ENCODE results near the gene GRAMD1B.
"Not testable (repeated sequence)": the region's sequence is repeated elsewhere in the genome, so short reads cannot be mapped to it uniquely, and the experiment has no call there.

The GRAMD1B gene

DNA sequence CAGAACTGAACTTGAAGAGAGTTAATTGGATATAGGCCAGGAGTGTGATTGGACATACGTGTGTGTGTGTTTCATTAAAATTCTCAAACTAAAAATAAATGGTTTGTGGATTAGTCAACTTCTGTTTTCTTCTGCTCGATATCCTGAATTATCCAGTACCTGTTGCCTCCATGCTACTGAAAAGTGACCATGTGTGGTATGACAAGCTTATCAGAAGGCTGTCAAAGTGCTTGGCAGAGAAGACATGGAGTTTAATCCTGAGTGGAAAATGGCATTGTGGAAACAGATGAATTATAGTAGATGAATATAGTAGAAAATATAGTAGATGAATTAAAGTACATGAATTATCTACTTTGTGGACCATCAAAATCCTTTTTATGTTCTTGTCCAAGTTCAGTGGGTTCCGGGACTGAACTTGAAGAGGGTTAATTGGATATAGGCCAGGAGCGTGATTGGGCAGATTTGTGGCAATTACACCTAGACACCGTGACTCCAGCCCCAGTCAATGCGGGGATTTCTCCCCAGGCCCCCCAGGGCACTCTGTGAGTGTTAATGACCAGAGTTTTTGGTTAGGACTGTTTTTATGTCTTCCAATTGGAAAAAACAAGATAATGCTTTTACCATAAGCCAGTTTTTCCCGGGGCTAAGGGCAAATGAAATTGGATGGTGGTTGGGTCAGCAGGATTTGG, 30.1 kb downstream of the GRAMD1B start:
- no peak overlapping the region for H3K4me3 ChIP-seq (ENCODE audit: low read depth, low read length)
- TF ChIP-seq POLR2A (IDR thresholded peaks at IDR 0.05; ENCODE audit: extremely low read depth, insufficient read length) (no peak), MYC (IDR thresholded peaks at IDR 0.05; ENCODE audit: low read depth, low read length) (no peak)
- TF ChIP-seq, protein P1, sequence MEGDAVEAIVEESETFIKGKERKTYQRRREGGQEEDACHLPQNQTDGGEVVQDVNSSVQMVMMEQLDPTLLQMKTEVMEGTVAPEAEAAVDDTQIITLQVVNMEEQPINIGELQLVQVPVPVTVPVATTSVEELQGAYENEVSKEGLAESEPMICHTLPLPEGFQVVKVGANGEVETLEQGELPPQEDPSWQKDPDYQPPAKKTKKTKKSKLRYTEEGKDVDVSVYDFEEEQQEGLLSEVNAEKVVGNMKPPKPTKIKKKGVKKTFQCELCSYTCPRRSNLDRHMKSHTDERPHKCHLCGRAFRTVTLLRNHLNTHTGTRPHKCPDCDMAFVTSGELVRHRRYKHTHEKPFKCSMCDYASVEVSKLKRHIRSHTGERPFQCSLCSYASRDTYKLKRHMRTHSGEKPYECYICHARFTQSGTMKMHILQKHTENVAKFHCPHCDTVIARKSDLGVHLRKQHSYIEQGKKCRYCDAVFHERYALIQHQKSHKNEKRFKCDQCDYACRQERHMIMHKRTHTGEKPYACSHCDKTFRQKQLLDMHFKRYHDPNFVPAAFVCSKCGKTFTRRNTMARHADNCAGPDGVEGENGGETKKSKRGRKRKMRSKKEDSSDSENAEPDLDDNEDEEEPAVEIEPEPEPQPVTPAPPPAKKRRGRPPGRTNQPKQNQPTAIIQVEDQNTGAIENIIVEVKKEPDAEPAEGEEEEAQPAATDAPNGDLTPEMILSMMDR (IDR thresholded peaks at IDR 0.05; ENCODE audit: low read depth, low read length): no peak
- TF ChIP-seq, protein P2, sequence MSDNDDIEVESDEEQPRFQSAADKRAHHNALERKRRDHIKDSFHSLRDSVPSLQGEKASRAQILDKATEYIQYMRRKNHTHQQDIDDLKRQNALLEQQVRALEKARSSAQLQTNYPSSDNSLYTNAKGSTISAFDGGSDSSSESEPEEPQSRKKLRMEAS (IDR thresholded peaks at IDR 0.05; ENCODE audit: low read depth, low read length): no peak
- no peak for DNase-seq (ENCODE audit: low read depth)

GRCh38 chr11:123461164-123461563, 31.1 kb downstream of the GRAMD1B start:
- no peak for DNase-seq (ENCODE audit: low read depth)
- TF ChIP-seq POLR2A (IDR thresholded peaks at IDR 0.05; ENCODE audit: extremely low read depth, insufficient read length) (no peak), MYC (IDR thresholded peaks at IDR 0.05; ENCODE audit: low read depth, low read length) (no peak)
- TF ChIP-seq, protein P1 (IDR thresholded peaks at IDR 0.05; ENCODE audit: low read depth, low read length): no peak
- TF ChIP-seq, protein P2 (IDR thresholded peaks at IDR 0.05; ENCODE audit: low read depth, low read length): no peak
- H3K4me3 ChIP-seq (ENCODE audit: low read depth, low read length): no peak overlapping the region

DNA sequence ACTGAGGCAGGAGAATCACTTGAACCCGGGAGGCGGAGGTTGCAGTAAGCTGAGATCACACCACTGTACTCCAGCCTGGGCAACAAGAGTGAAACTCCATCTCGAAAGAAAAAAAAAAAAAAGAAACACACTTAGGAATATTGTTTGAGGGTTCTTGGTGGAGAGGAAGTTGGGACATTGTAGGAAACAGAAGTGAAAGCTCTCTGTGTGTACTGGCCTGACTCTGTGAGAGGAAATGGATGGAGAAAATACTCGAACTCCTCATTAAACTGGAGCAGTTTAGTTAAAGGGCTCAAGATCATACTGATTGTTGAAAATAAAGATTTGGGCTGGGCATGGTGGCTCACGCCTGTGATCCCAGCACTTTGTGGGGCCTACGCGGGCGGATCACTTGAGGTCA, 35.6 kb downstream of the GRAMD1B start:
- peak; percentile 47 for DNase-seq (ENCODE audit: low read depth)

GRCh38 chr11:123466172-123466571, 36.1 kb downstream of the GRAMD1B start:
- H3K4me3 ChIP-seq (ENCODE audit: low read depth, low read length); DNase-seq (ENCODE audit: low read depth): not testable (repeated sequence)

More for the DNA sequence above, 35.6 kb downstream of the GRAMD1B start:
- H3K4me3 ChIP-seq (ENCODE audit: low read depth, low read length): not testable (repeated sequence)

DNA sequence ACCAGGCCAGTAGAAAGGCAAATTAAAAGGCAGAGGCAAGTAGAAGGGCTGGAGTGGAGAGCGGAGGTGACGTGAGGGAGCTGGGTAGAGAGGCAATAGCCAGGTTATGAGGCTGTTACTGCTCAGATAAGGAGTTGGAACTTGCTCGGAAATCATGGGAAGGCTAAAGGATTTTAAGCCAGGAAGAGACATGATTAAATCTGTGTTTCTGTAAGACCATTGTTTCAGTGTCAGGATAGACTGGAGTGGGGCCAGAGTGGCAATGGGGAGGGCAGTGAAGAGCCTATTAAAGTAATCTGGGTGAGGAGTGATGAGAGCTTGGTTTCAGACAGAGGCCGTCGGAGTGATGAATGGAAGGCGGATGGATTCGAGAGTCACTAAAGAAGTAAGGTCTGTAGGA, 39.0 kb downstream of the GRAMD1B start:
- TF ChIP-seq MYC (IDR thresholded peaks at IDR 0.05; ENCODE audit: low read depth, low read length): no peak
- TF ChIP-seq, protein P2 (IDR thresholded peaks at IDR 0.05; ENCODE audit: low read depth, low read length): no peak
- TF ChIP-seq POLR2A (IDR thresholded peaks at IDR 0.05; ENCODE audit: extremely low read depth, insufficient read length): no peak
- TF ChIP-seq, protein P1 (IDR thresholded peaks at IDR 0.05; ENCODE audit: low read depth, low read length): no peak
- no peak overlapping the region for H3K4me3 ChIP-seq (ENCODE audit: low read depth, low read length)
- no peak for DNase-seq (ENCODE audit: low read depth)

DNA sequence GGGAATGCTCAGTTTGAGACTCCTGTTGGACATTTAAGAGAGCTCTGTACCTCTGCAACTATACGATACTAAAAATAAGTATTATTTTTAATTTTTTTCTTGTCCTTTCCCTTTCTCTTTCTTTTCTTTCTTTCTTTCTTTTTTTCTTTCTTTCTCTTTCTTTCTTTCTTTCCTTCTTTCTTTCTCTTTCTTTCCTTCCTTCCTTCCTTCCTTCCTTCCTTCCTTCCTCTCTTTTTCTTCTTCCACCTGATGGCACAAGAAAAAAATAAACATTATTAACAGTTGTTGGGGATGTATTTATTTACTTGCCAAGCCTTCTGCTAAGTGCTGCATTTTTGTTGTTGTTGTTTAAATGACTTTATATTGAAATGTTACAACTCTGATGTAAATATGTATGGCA, 39.5 kb downstream of the GRAMD1B start:
- no peak for DNase-seq (ENCODE audit: low read depth)
- TF ChIP-seq, protein P2 (IDR thresholded peaks at IDR 0.05; ENCODE audit: low read depth, low read length): no peak
- no peak for TF ChIP-seq POLR2A (IDR thresholded peaks at IDR 0.05; ENCODE audit: extremely low read depth, insufficient read length)
- no peak for TF ChIP-seq MYC (IDR thresholded peaks at IDR 0.05; ENCODE audit: low read depth, low read length)
- TF ChIP-seq, protein P1 (IDR thresholded peaks at IDR 0.05; ENCODE audit: low read depth, low read length): no peak
- H3K4me3 ChIP-seq (ENCODE audit: low read depth, low read length): no peak overlapping the region

DNA sequence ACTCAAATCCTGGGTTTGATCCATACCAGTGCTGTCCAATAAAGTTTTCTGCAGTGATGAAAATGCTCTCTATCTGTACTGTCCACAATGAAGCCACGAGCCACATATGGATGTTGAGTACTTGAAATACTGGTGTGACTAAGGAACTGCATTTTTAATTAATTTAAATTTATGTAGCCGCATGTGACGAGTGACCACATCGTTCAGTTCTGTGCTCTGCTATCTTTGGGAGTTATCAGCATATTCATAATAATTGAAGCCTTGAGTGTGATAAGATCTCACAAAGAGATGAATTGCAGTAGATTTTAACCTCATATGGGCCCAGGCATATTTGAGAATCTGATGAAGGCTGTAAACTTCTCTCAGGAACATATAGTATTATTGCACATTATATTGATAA, 40.8 kb downstream of the GRAMD1B start:
- no peak for DNase-seq (ENCODE audit: low read depth)
- no peak overlapping the region for H3K4me3 ChIP-seq (ENCODE audit: low read depth, low read length)
- TF ChIP-seq POLR2A (IDR thresholded peaks at IDR 0.05; ENCODE audit: extremely low read depth, insufficient read length) (no peak), MYC (IDR thresholded peaks at IDR 0.05; ENCODE audit: low read depth, low read length) (no peak)
- TF ChIP-seq, protein P2 (IDR thresholded peaks at IDR 0.05; ENCODE audit: low read depth, low read length): no peak
- TF ChIP-seq, protein P1 (IDR thresholded peaks at IDR 0.05; ENCODE audit: low read depth, low read length): no peak
